OCI-LY1 (cell line): ENCODE results near the gene DOK7.

Experiments
- H2AFZ ChIP-seq: fragments of 200-600 bp; sonication (generic), shearing (Covaris generic); 2 replicates; pipeline ENCODE4 v1.6.0; 2014; ENCODE audit warnings: antibody characterized with exemption, mild to moderate bottlenecking, low read length
- H3F3A ChIP-seq: fragments of 200-600 bp; sonication (generic), shearing (Covaris generic); 2 replicates; pipeline ENCODE4 v1.6.0; 2014; ENCODE audit warnings: mild to moderate bottlenecking, antibody characterized with exemption, low read length, moderate library complexity; ENCODE audit not compliant: insufficient read depth
- H3K27ac ChIP-seq: fragments of 200-600 bp; sonication (generic); 2 replicates; pipeline ENCODE4 v1.5.1; 2014; ENCODE audit warnings: low read length, mixed run types, mild to moderate bottlenecking, low read depth; ENCODE audit not compliant: poor library complexity, severe bottlenecking
- H3K27me3 ChIP-seq: fragments of 200-600 bp; sonication (generic); 2 replicates; pipeline ENCODE4 v1.6.0; 2014; ENCODE audit warnings: antibody characterized with exemption, mild to moderate bottlenecking, low read length, moderate library complexity; ENCODE audit not compliant: insufficient read depth
- H3K36me3 ChIP-seq: fragments of 200-600 bp; sonication (generic); 2 replicates; pipeline ENCODE4 v1.6.1; 2014; ENCODE audit warnings: mild to moderate bottlenecking, antibody characterized with exemption, low read length, moderate library complexity, mixed read lengths; ENCODE audit not compliant: insufficient read depth
- H3K4me1 ChIP-seq: fragments of 200-600 bp; sonication (generic); 2 replicates; pipeline ENCODE4 v1.5.1; 2014; ENCODE audit warnings: mild to moderate bottlenecking, low read length, moderate library complexity; ENCODE audit not compliant: insufficient read depth, severe bottlenecking
- H3K4me2 ChIP-seq: fragments of 200-600 bp; sonication (generic), shearing (Covaris generic); 2 replicates; pipeline ENCODE4 v1.6.1; 2014; ENCODE audit warnings: low read length
- H3K4me3 ChIP-seq: fragments of 200-600 bp; sonication (generic); 2 replicates; pipeline ENCODE4 v1.5.1; 2014; ENCODE audit warnings: low read length, low read depth, mild to moderate bottlenecking, mixed read lengths; ENCODE audit not compliant: poor library complexity, severe bottlenecking
- H3K79me2 ChIP-seq: fragments of 200-600 bp; shearing (Covaris generic); 2 replicates; pipeline ENCODE4 v1.6.1; 2016; ENCODE audit warnings: mixed run types, low read length, mixed read lengths; ENCODE audit not compliant: insufficient read depth
- H3K9ac ChIP-seq: fragments of 200-600 bp; sonication (generic), shearing (Covaris generic); 2 replicates; pipeline ENCODE4 v1.6.1; 2014; ENCODE audit warnings: mild to moderate bottlenecking, low read length, mixed read lengths
- H3K9me2 ChIP-seq: fragments of 200-600 bp; sonication (generic), shearing (Covaris generic); 2 replicates; pipeline ENCODE4 v1.6.1; 2014; ENCODE audit warnings: low read depth, mild to moderate bottlenecking, low read length, mixed read lengths
- H3K9me3 ChIP-seq: fragments of 200-600 bp; shearing (Covaris generic); 2 replicates; pipeline ENCODE4 v1.6.1; 2014; ENCODE audit warnings: low read length, mixed read lengths
- H4K20me1 ChIP-seq: fragments of 200-600 bp; sonication (generic), shearing (Covaris generic); 2 replicates; pipeline ENCODE4 v1.6.0; 2016; ENCODE audit warnings: mild to moderate bottlenecking, low read length; ENCODE audit not compliant: insufficient read depth
- CTCF ChIP-seq: fragments of 200-600 bp; sonication (generic), shearing (Covaris generic); IDR thresholded peaks from 2 replicates; pipeline ENCODE4 v1.5.1; 2017; ENCODE audit warnings: mild to moderate bottlenecking, antibody characterized with exemption, low read length, moderate library complexity, mixed read lengths
- EZH2 ChIP-seq: fragments of 200-600 bp; sonication (generic), shearing (Covaris generic); IDR thresholded peaks from 2 replicates; pipeline ENCODE4 v1.8.0; 2017; ENCODE audit warnings: borderline replicate concordance, mixed run types, mild to moderate bottlenecking, antibody characterized with exemption, low read length, moderate library complexity, mixed read lengths

The DOK7 gene

GRCh38 chr4:3436798-3437581, 26.1 kb upstream of the DOK7 start:
- H4K20me1 ChIP-seq: no peaks in the 10 kb centered on the region
- H3K4me3 ChIP-seq: no peak overlapping the region
- no peak overlapping the region for H3K27ac ChIP-seq
- H3F3A ChIP-seq: no peaks in the 10 kb centered on the region
- H3K36me3 ChIP-seq: no peaks in the 10 kb centered on the region
- no peaks in the 10 kb centered on the region for H3K79me2 ChIP-seq
- H3K4me2 ChIP-seq: no peak overlapping the region
- H3K27me3 ChIP-seq: no peaks in the 10 kb centered on the region
- H3K4me1 ChIP-seq: no peaks in the 10 kb centered on the region
- no peak overlapping the region for H3K9ac ChIP-seq
- no peaks in the 10 kb centered on the region for H3K9me2 ChIP-seq
- H3K9me3 ChIP-seq: no peaks in the 10 kb centered on the region
- no peak overlapping the region for H2AFZ ChIP-seq
- TF ChIP-seq EZH2 (no peak), CTCF (no peak)

GRCh38 chr4:3437582-3437936, 25.5 kb upstream of the DOK7 start:
- TF ChIP-seq EZH2: no peak
- TF ChIP-seq CTCF: no peak
- Histone ChIP-seq H3K27ac (no peak overlapping the region), H4K20me1 (no peaks in the 10 kb centered on the region), H3K36me3 (no peaks in the 10 kb centered on the region), H3K4me1 (no peaks in the 10 kb centered on the region), H3K4me2 (no peak overlapping the region), H3K9ac (no peak overlapping the region), H3K4me3 (no peak overlapping the region), H3K27me3 (no peaks in the 10 kb centered on the region), H3K9me2 (no peaks in the 10 kb centered on the region), H3K79me2 (no peaks in the 10 kb centered on the region), H3F3A (no peaks in the 10 kb centered on the region), H2AFZ (no peak overlapping the region), H3K9me3 (no peaks in the 10 kb centered on the region)

- no peaks in the 10 kb centered on the region for H3K4me1 ChIP-seq
- H3K9ac ChIP-seq: no peak overlapping the region
- no peaks in the 10 kb centered on the region for H3K27me3 ChIP-seq
- H3K79me2 ChIP-seq: no peaks in the 10 kb centered on the region
- no peaks in the 10 kb centered on the region for H3F3A ChIP-seq
- TF ChIP-seq EZH2: no peak
- no peak for TF ChIP-seq CTCF
- no peaks in the 10 kb centered on the region for H3K9me2 ChIP-seq
- no peak overlapping the region for H3K4me3 ChIP-seq
- H2AFZ ChIP-seq: no peak overlapping the region
- H3K36me3 ChIP-seq: no peaks in the 10 kb centered on the region
- no peak overlapping the region for H3K27ac ChIP-seq
- H3K4me2 ChIP-seq: no peak overlapping the region
- H3K9me3 ChIP-seq: no peaks in the 10 kb centered on the region
- H4K20me1 ChIP-seq: no peaks in the 10 kb centered on the region
Observed at GRCh38 chr4:3437998-3438846, 24.9 kb upstream of the DOK7 start.
